Measurements from ENCODE around the gene DUSP28.

Gene DUSP28

DNA sequence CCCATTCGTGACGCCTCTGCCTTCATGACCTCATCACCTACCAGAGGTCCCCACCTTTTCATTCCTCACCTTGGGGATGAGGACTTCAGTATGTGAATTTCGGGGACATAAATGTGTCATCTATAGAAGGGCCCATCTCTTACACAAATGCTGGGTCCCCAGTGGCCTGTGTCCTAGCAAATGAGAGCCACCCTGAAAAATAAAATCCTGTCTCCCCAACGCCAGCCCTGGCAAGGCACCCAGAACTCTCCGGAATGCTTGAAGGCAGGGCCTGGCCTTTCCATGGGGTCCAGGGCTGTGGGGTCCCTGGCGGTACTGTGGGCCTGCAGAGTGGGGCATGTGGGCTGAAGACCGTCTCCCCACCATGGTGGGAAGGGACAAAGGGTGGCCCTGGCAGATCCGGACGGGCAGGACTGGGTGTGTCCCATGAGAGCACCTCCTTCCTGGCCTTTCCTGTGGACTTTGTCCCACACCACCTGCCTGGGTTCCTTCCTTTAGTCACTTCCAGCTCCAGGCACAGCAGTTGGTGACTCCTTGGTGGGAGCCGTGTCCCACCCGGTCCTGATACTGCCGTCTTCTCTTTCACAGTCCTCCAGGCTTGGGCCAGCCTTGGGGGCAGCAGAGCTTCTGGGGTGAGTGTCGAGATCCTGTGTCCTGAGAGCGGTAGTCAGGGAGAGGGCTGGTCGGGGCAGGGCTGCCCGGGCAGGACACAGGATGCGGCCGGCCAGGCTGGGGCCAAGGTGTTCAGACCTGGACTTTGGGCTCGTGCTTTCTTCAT is 45.0 kb downstream of the DUSP28 start:
- H3K4me1 ChIP-seq (ENCODE audit: control insufficient read depth, insufficient read depth, low read length), result peaks cover 5% of the 10 kb centered on the region; the same call in 1 of the 2 replicates
- no peak overlapping the region for H3K9ac ChIP-seq (ENCODE audit: low read length)
- H3K36me3 ChIP-seq (ENCODE audit: control insufficient read depth, insufficient read depth, low read length), result peaks cover 5% of the 10 kb centered on the region
- H3K4me3 ChIP-seq (ENCODE audit: low read depth, low read length), result no peak overlapping the region
- H3K27me3 ChIP-seq (ENCODE audit: control insufficient read depth, insufficient read depth, low read length), result no peaks in the 10 kb centered on the region
- no peaks in the 10 kb centered on the region for H3K9me3 ChIP-seq (ENCODE audit: control insufficient read depth, insufficient read depth, low read depth, low read length)
- H3K27ac ChIP-seq (ENCODE audit: low read depth, low read length), result no peak overlapping the region

DNA sequence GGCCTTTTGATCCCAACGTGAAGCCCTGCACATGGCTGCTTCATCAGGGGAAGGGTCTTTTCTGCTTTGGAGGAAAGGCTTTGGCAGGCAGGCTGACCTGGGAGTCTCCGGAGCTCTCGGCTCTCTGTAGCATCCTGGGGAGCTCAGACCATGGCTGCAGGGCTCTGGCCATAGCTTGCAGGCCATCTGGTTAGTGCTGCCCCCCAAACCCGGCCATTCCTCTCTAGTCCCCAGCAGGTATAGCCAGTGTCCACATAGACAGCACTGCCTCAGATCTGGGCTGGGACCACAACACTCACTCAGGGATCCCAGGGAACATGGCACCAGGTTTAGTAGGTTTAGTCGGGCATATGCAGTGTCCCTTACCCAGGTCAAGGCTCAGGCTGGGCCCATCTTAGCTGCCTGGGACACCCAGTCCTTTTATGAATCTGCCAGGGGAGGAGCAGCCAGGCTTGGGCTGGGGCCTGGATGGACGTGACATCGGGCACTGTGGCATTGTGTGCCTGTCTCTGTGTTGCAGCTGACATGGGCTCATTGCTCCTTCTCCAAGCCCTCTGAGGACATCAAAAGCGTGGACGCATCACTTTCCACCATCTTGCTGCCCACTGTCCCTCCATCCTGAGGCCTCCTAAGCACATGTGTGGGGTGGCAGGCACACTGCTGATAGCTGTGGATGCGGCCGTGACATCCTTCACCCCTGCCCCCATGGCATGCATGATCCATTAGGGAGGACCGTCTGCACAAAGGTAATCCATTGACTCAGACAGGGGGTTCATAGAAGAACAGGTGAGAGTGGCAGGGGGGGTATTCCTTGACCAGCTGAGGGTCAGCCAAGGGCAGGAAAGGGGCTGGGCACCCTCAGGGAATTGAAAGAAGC is 45.9 kb downstream of the DUSP28 start:
- Histone ChIP-seq H3K4me1 (ENCODE audit: control insufficient read depth, insufficient read depth, low read length) (peaks cover 5% of the 10 kb centered on the region; the same call in 1 of the 2 replicates), H3K27me3 (ENCODE audit: control insufficient read depth, insufficient read depth, low read length) (no peaks in the 10 kb centered on the region), H3K9me3 (ENCODE audit: control insufficient read depth, insufficient read depth, low read depth, low read length) (no peaks in the 10 kb centered on the region), H3K27ac (ENCODE audit: low read depth, low read length) (no peak overlapping the region), H3K36me3 (ENCODE audit: control insufficient read depth, insufficient read depth, low read length) (peaks cover 2% of the 10 kb centered on the region; the same call in 1 of the 2 replicates), H3K4me3 (ENCODE audit: low read depth, low read length) (no peak overlapping the region), H3K9ac (ENCODE audit: low read length) (no peak overlapping the region)

DNA sequence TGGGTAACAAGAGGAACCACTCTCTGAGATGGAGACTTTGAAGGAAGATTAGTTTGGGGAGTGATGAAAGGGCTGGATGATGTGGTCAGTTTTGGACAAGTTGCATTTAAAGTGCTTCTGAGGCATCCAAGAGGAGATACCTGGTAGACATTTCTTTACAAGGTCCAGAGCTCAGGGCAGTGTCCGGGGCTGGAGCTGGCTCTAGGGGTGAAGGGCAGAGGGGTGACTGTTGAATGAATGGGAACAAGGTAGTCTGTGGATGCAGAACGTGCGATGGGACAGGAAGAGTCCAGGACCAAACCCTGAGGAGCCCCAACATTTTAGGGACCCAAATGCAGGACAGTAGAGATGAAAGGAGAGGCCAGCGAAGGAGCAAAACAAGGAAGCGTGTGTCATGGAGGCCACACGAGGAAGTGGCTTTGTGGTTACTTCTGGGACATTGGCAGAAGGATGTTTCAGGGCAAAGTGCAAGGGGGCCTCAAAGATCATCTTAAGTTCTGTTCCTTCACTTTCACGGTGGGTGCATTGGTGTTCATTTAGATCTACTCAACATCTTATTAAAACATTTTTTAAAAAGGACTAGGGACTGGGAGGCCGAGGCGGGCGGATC is 51.5 kb downstream of the DUSP28 start:
- H3K36me3 ChIP-seq (ENCODE audit: control insufficient read depth, insufficient read depth, low read length), result no peaks in the 10 kb centered on the region
- no peak overlapping the region for H3K9ac ChIP-seq (ENCODE audit: low read length)
- no peaks in the 10 kb centered on the region for H3K4me1 ChIP-seq (ENCODE audit: control insufficient read depth, insufficient read depth, low read length)
- H3K27me3 ChIP-seq (ENCODE audit: control insufficient read depth, insufficient read depth, low read length), result no peaks in the 10 kb centered on the region
- H3K9me3 ChIP-seq (ENCODE audit: control insufficient read depth, insufficient read depth, low read depth, low read length), result peaks cover 46% of the 10 kb centered on the region
- no peak overlapping the region for H3K4me3 ChIP-seq (ENCODE audit: low read depth, low read length)
- H3K27ac ChIP-seq (ENCODE audit: low read depth, low read length), result no peak overlapping the region

All from HUES6 (cell line).